ENCODE data around the gene TSNAXIP1. TPM values are rescaled to one million over a fixed set of nuclear protein-coding genes. Genes with fewer than 3 reads are reported as not detected.

Gene TSNAXIP1
- total and polyA plus RNA-seq, 8 donors = 0.52 to 7.1 (median 6.2) TPM

- ATAC-seq = no peak
- peaks cover 0 to 62% of the 10 kb centered on the region in 2 donors for H3K36me3 ChIP-seq
- TF ChIP-seq CTCF (IDR thresholded peaks at IDR 0.05) = no peak
- no peak overlapping the region for H3K27ac ChIP-seq
- no peaks in the 10 kb centered on the region for H3K27me3 ChIP-seq
- intact Hi-C loops (cut with DNase I) = no loop called here
- no peaks in the 10 kb centered on the region for H3K9me3 ChIP-seq
- no peak for DNase-seq
- no peak overlapping the region for H3K4me3 ChIP-seq
- peaks cover 0 to 34% of the 10 kb centered on the region in 2 donors for H3K4me1 ChIP-seq
Observed at GRCh38 chr16:67877064-67877463, 70.4 kb downstream of the TSNAXIP1 start.

Other genes starting within 250 kb of the TSNAXIP1 start
- 10 to 100 TPM; 27.8 to 35.1 TPM for gene CTCF, start 244.4 kb upstream of the TSNAXIP1 start, total RNA-seq
- 10 to 100 TPM; 64.3 to 80.2 (median 73.7) TPM for gene CTCF, start 244.4 kb upstream of the TSNAXIP1 start, polyA plus RNA-seq (ENCODE audit: insufficient read length in 6 of 6)
- gene CARMIL2, start 161.7 kb upstream of the TSNAXIP1 start, total RNA-seq = 1 to 10 TPM; 1.6 to 2.9 TPM
- gene CARMIL2, start 161.7 kb upstream of the TSNAXIP1 start, polyA plus RNA-seq (ENCODE audit: insufficient read length in 6 of 6) = 1 to 10 TPM; 2.9 to 7.5 (median 4.2) TPM
- 10 to 100 TPM; 12.9 to 15.2 TPM for gene ACD, start 146.6 kb upstream of the TSNAXIP1 start, total RNA-seq
- 10 to 100 TPM; 20.2 to 27.5 (median 25.4) TPM for gene ACD, start 146.6 kb upstream of the TSNAXIP1 start, polyA plus RNA-seq (ENCODE audit: insufficient read length in 6 of 6)
- 1 to 10 TPM; 3.8 to 4.1 TPM for gene PARD6A, start 145.9 kb upstream of the TSNAXIP1 start, total RNA-seq
- 1 to 10 TPM; 1.4 to 2.4 (median 1.6) TPM for gene PARD6A, start 145.9 kb upstream of the TSNAXIP1 start, polyA plus RNA-seq (ENCODE audit: insufficient read length in 6 of 6)
- 10 to 100 TPM; 11.2 to 16.0 TPM for gene ENKD1, start 140.1 kb upstream of the TSNAXIP1 start, total RNA-seq
- gene ENKD1, start 140.1 kb upstream of the TSNAXIP1 start, polyA plus RNA-seq (ENCODE audit: insufficient read length in 6 of 6) = 10 to 100 TPM; 19.4 to 26.0 (median 23.7) TPM
- 1 to 10 TPM; 2.6 to 3.6 TPM for gene C16orf86, start 140.1 kb upstream of the TSNAXIP1 start, total RNA-seq
- 1 to 10 TPM; 2.3 to 3.3 (median 2.7) TPM for gene C16orf86, start 140.1 kb upstream of the TSNAXIP1 start, polyA plus RNA-seq (ENCODE audit: insufficient read length in 6 of 6)
- gene GFOD2, start 87.6 kb upstream of the TSNAXIP1 start, total RNA-seq = 10 to 100 TPM; 13.7 to 18.6 TPM
- 10 to 100 TPM; 30.7 to 39.5 (median 33.1) TPM for gene GFOD2, start 87.6 kb upstream of the TSNAXIP1 start, polyA plus RNA-seq (ENCODE audit: insufficient read length in 6 of 6)
- 10 to 100 TPM; 16.8 to 18.0 TPM for gene RANBP10, start 329 bp upstream of the TSNAXIP1 start, total RNA-seq
- 10 to 100 TPM; 32.5 to 45.8 (median 39.5) TPM for gene RANBP10, start 329 bp upstream of the TSNAXIP1 start, polyA plus RNA-seq (ENCODE audit: insufficient read length in 6 of 6)
- gene THAP11, start 35.4 kb downstream of the TSNAXIP1 start, total RNA-seq = 10 to 100 TPM; 21.7 to 26.2 TPM
- 10 to 100 TPM; 24.7 to 30.5 (median 28.2) TPM for gene THAP11, start 35.4 kb downstream of the TSNAXIP1 start, polyA plus RNA-seq (ENCODE audit: insufficient read length in 6 of 6)
- 10 to 100 TPM; 91.5 to 92.2 TPM for gene NUTF2, start 40.0 kb downstream of the TSNAXIP1 start, total RNA-seq
- gene NUTF2, start 40.0 kb downstream of the TSNAXIP1 start, polyA plus RNA-seq (ENCODE audit: insufficient read length in 6 of 6) = 100 to 1,000 TPM; 108 to 123 (median 117) TPM
- gene CENPT, start 40.8 kb downstream of the TSNAXIP1 start, total RNA-seq = 10 to 100 TPM; 30.8 to 37.9 TPM
- gene CENPT, start 40.8 kb downstream of the TSNAXIP1 start, polyA plus RNA-seq (ENCODE audit: insufficient read length in 6 of 6) = 10 to 100 TPM; 47.7 to 62.6 (median 53.4) TPM
- gene EDC4, start 66.2 kb downstream of the TSNAXIP1 start, total RNA-seq = 10 to 100 TPM; 47.9 to 48.8 TPM
- 10 to 100 TPM; 73.3 to 94.4 (median 77.5) TPM for gene EDC4, start 66.2 kb downstream of the TSNAXIP1 start, polyA plus RNA-seq (ENCODE audit: insufficient read length in 6 of 6)
- 1 to 10 TPM in 1 of 2 donors, not detected in 1; 1.7 TPM for gene NRN1L, start 78.0 kb downstream of the TSNAXIP1 start, total RNA-seq
- gene NRN1L, start 78.0 kb downstream of the TSNAXIP1 start, polyA plus RNA-seq (ENCODE audit: insufficient read length in 6 of 6) = 1 to 10 TPM; 1.1 to 2.6 (median 1.9) TPM
- 10 to 100 TPM; 25.4 to 29.6 TPM for gene PSKH1, start 86.4 kb downstream of the TSNAXIP1 start, total RNA-seq
- 10 to 100 TPM; 20.8 to 32.1 (median 29.8) TPM for gene PSKH1, start 86.4 kb downstream of the TSNAXIP1 start, polyA plus RNA-seq (ENCODE audit: insufficient read length in 6 of 6)
- gene CTRL, start 125.0 kb downstream of the TSNAXIP1 start, total RNA-seq = under 1 TPM in 1 of 2 donors, not detected in 1; 0.50 TPM
- gene CTRL, start 125.0 kb downstream of the TSNAXIP1 start, polyA plus RNA-seq (ENCODE audit: insufficient read length in 6 of 6) = 1 to 10 TPM; 3.5 to 7.1 (median 5.3) TPM
- gene PSMB10, start 130.0 kb downstream of the TSNAXIP1 start, total RNA-seq = 10 to 100 TPM; 59.7 to 76.8 TPM
- 10 to 100 TPM; 20.7 to 34.2 (median 28.5) TPM for gene PSMB10, start 130.0 kb downstream of the TSNAXIP1 start, polyA plus RNA-seq (ENCODE audit: insufficient read length in 6 of 6)
- 10 to 100 TPM; 27.5 to 37.2 TPM for gene LCAT, start 137.2 kb downstream of the TSNAXIP1 start, total RNA-seq
- gene LCAT, start 137.2 kb downstream of the TSNAXIP1 start, polyA plus RNA-seq (ENCODE audit: insufficient read length in 6 of 6) = 10 to 100 TPM; 23.9 to 37.6 (median 31.5) TPM
- 100 to 1,000 TPM in 1 of 2 donors, 10 to 100 TPM in 1; 99.2 to 121 TPM for gene SLC12A4, start 161.7 kb downstream of the TSNAXIP1 start, total RNA-seq
- gene SLC12A4, start 161.7 kb downstream of the TSNAXIP1 start, polyA plus RNA-seq (ENCODE audit: insufficient read length in 6 of 6) = 10 to 100 TPM; 42.6 to 55.7 (median 51.0) TPM
- under 1 TPM in 1 of 2 donors, not detected in 1; 0.60 TPM for gene DPEP3, start 173.6 kb downstream of the TSNAXIP1 start, total RNA-seq
- under 1 TPM in 2 of 6 donors, not detected in 4; 0.08 to 0.09 TPM for gene DPEP3, start 173.6 kb downstream of the TSNAXIP1 start, polyA plus RNA-seq (ENCODE audit: insufficient read length in 6 of 6)
- 10 to 100 TPM in 1 of 2 donors, 1 to 10 TPM in 1; 7.3 to 12.6 TPM for gene DPEP2, start 192.6 kb downstream of the TSNAXIP1 start, total RNA-seq
- gene DPEP2, start 192.6 kb downstream of the TSNAXIP1 start, polyA plus RNA-seq (ENCODE audit: insufficient read length in 6 of 6) = 1 to 10 TPM; 2.3 to 3.7 (median 3.2) TPM
- gene DPEP2NB, start 209.0 kb downstream of the TSNAXIP1 start, total RNA-seq = not detected
- gene DPEP2NB, start 209.0 kb downstream of the TSNAXIP1 start, polyA plus RNA-seq (ENCODE audit: insufficient read length in 6 of 6) = not detected
- 10 to 100 TPM in 1 of 2 donors, 1 to 10 TPM in 1; 6.7 to 10.5 TPM for gene DDX28, start 216.3 kb downstream of the TSNAXIP1 start, total RNA-seq
- 1 to 10 TPM; 5.1 to 7.4 (median 6.8) TPM for gene DDX28, start 216.3 kb downstream of the TSNAXIP1 start, polyA plus RNA-seq (ENCODE audit: insufficient read length in 6 of 6)
- gene DUS2, start 216.4 kb downstream of the TSNAXIP1 start, total RNA-seq = 10 to 100 TPM; 16.2 to 22.4 TPM
- gene DUS2, start 216.4 kb downstream of the TSNAXIP1 start, polyA plus RNA-seq (ENCODE audit: insufficient read length in 6 of 6) = 10 to 100 TPM; 13.9 to 19.2 (median 16.4) TPM

Data from left lung (tissue), 10 donors.